SU-DHL-6 (cell line): Measurements from ENCODE around the gene NACC2.

Experiments
- H2AFZ ChIP-seq: fragments of 200-600 bp; sonication (generic); 2 replicates; pipeline ENCODE4 v1.6.1; 2014; ENCODE audit warnings: low read depth, mild to moderate bottlenecking, moderate library complexity, mixed read lengths, antibody characterized with exemption, low read length; ENCODE audit not compliant: severe bottlenecking
- H3F3A ChIP-seq: fragments of 200-600 bp; shearing (Covaris generic); 2 replicates; pipeline ENCODE4 v1.6.0; 2016; ENCODE audit warnings: antibody characterized with exemption, mild to moderate bottlenecking; ENCODE audit not compliant: insufficient read depth
- H3K27ac ChIP-seq: fragments of 200-600 bp; sonication (generic); 2 replicates; pipeline ENCODE4 v1.5.1; 2016; ENCODE audit warnings: low read depth, mild to moderate bottlenecking, low read length, moderate library complexity, mixed read lengths
- H3K27me3 ChIP-seq: fragments of 200-600 bp; sonication (generic), shearing (Covaris generic); 2 replicates; pipeline ENCODE4 v1.6.0; 2014; ENCODE audit warnings: mild to moderate bottlenecking, low read length
- H3K36me3 ChIP-seq: fragments of 200-600 bp; sonication (generic); 2 replicates; pipeline ENCODE4 v1.6.1; 2014; ENCODE audit warnings: mild to moderate bottlenecking, low read length, mixed read lengths
- H3K4me2 ChIP-seq: fragments of 300-600, 200-600 bp; shearing (Covaris generic), sonication (generic); 2 replicates; pipeline ENCODE4 v1.6.0; 2014; ENCODE audit warnings: low read length, low read depth, mild to moderate bottlenecking; ENCODE audit not compliant: poor library complexity, severe bottlenecking
- H3K4me3 ChIP-seq: fragments of 200-600 bp; sonication (generic); 2 replicates; pipeline ENCODE4 v1.5.1; 2014; ENCODE audit warnings: antibody characterized with exemption, low read length, mild to moderate bottlenecking, mixed read lengths; ENCODE audit not compliant: insufficient read depth, poor library complexity, severe bottlenecking
- H3K79me2 ChIP-seq: fragments of 200-600 bp; sonication (generic); 2 replicates; pipeline ENCODE4 v1.6.1; 2014; ENCODE audit warnings: mild to moderate bottlenecking, low read length, moderate library complexity; ENCODE audit not compliant: insufficient read depth
- H3K9ac ChIP-seq: fragments of 200-600 bp; sonication (generic); 2 replicates; pipeline ENCODE4 v1.7.0; 2014; ENCODE audit warnings: mild to moderate bottlenecking, low read length
- H3K9me2 ChIP-seq: fragments of 200-600 bp; sonication (generic); replicated peaks from 2 replicates; pipeline ENCODE4 v1.6.1; 2014; ENCODE audit warnings: low read length; ENCODE audit not compliant: insufficient read depth
- H3K9me3 ChIP-seq: fragments of 200-600 bp; sonication (generic); 2 replicates; pipeline ENCODE4 v1.6.1; 2014; ENCODE audit warnings: low read length, mixed read lengths; ENCODE audit not compliant: insufficient read depth
- H4K20me1 ChIP-seq: fragments of 200-600 bp; sonication (generic); 2 replicates; pipeline ENCODE4 v1.6.1; 2014; ENCODE audit warnings: low read depth, mild to moderate bottlenecking, antibody characterized with exemption, low read length, moderate library complexity, mixed read lengths
- EZH2phosphoT487 ChIP-seq: fragments of 200-600 bp; sonication (generic), shearing (Covaris generic); conservative IDR thresholded peaks from 2 replicates; pipeline ENCODE4 v1.6.1; 2018; ENCODE audit warnings: mild to moderate bottlenecking, antibody characterized with exemption, low read length, moderate library complexity, mixed read lengths
- TF ChIP-seq, protein P1 (sequence below): fragments of 200-600 bp; sonication (generic); IDR thresholded peaks from one replicate; pipeline ENCODE4 v1.5.1; 2017; ENCODE audit warnings: antibody characterized with exemption, mild to moderate bottlenecking, low read length, moderate library complexity; ENCODE audit not compliant: insufficient read depth, poor library complexity, severe bottlenecking

Gene NACC2

DNA sequence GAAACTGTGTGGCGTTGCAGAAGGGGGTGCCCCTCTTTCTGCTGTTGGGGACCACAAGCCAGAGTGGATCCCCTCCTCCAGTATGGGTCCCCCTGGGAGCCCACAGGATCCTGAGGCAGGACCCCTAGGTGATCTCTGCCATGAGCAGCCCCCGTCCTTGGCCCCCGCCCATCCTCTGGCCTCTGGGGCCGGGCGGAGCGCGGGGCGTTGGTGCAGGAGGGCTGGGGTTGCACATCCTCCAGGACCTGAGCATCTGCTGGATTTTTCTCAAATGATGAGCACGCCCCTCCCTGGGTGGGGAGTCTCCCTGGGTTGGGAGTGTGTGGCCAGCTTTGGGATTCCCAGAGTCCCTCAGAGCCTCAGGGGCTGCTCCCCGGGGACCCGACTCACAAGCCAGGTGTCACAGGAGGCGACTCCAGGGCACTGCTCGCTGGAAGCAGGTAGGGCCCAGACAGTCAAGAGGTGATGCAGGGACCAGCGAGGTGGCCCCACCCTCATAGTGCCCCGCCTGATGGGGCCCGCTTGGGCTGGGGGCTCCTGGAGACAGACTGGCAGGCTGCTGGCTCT lies 107.2 kb downstream of the NACC2 start:
- H3K9ac ChIP-seq = no peak overlapping the region

DNA sequence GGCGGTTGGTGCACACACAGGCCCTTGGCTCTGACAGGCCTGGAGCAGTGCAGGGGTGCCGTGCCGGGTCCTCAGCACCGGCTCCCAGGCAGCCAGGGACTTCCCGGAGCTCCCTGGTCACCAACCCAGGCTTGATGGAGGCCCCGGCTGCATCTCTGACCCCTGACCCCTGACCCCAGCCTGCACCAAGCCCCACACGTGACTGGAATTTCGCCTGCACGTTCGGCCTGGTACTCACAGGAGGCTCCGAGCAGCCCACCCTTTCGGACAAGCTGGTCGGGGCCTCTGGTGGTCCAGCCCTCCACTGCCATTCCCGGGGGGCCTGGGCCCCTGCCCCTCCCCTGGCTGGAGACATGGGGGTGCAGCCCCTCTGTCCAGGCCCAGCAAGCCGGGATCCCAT lies 108.5 kb downstream of the NACC2 start:
- Histone ChIP-seq H3F3A (no peaks in the 10 kb centered on the region), H3K27ac (no peak overlapping the region), H3K27me3 (no peaks in the 10 kb centered on the region), H4K20me1 (no peaks in the 10 kb centered on the region), H3K4me3 (no peak overlapping the region), H3K79me2 (no peaks in the 10 kb centered on the region), H3K9ac (no peak overlapping the region), H3K9me3 (no peaks in the 10 kb centered on the region), H3K36me3 (no peaks in the 10 kb centered on the region), H3K4me2 (no peak overlapping the region), H3K9me2 (no peaks in the 10 kb centered on the region), H2AFZ (no peak overlapping the region)
- no peak for TF ChIP-seq EZH2phosphoT487
- TF ChIP-seq, protein P1, sequence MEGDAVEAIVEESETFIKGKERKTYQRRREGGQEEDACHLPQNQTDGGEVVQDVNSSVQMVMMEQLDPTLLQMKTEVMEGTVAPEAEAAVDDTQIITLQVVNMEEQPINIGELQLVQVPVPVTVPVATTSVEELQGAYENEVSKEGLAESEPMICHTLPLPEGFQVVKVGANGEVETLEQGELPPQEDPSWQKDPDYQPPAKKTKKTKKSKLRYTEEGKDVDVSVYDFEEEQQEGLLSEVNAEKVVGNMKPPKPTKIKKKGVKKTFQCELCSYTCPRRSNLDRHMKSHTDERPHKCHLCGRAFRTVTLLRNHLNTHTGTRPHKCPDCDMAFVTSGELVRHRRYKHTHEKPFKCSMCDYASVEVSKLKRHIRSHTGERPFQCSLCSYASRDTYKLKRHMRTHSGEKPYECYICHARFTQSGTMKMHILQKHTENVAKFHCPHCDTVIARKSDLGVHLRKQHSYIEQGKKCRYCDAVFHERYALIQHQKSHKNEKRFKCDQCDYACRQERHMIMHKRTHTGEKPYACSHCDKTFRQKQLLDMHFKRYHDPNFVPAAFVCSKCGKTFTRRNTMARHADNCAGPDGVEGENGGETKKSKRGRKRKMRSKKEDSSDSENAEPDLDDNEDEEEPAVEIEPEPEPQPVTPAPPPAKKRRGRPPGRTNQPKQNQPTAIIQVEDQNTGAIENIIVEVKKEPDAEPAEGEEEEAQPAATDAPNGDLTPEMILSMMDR = no peak

More for the DNA sequence above, 107.2 kb downstream of the NACC2 start:
- H3K9me3 ChIP-seq = no peaks in the 10 kb centered on the region
- H3K27ac ChIP-seq = no peak overlapping the region
- H3K79me2 ChIP-seq = no peaks in the 10 kb centered on the region
- H4K20me1 ChIP-seq = no peaks in the 10 kb centered on the region
- no peaks in the 10 kb centered on the region for H3F3A ChIP-seq
- H3K4me2 ChIP-seq = no peak overlapping the region
- TF ChIP-seq, protein P1 = no peak
- TF ChIP-seq EZH2phosphoT487 = no peak
- no peak overlapping the region for H3K4me3 ChIP-seq
- H2AFZ ChIP-seq = no peak overlapping the region
- H3K9me2 ChIP-seq = no peaks in the 10 kb centered on the region
- H3K36me3 ChIP-seq = no peaks in the 10 kb centered on the region
- no peaks in the 10 kb centered on the region for H3K27me3 ChIP-seq

DNA sequence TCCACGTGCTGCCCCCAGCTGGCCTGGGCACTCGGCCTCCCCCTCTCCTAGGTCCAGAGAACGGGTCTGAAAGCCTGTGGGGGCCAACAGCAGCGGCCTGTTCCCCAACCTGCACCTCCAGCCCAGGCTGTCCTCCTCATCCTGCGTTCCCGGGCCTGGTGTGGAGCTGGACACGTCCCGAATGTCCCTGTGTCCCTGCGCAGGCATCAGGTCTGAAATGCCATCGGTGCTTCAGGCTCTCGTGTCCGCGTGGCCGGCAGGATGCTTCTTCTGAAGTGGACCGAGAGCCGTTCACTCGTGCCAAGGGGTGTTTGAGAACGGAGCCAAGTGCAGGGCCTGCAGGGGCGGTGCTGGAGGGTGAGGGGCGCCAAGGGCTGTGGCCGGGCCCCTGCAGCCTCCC lies 109.2 kb downstream of the NACC2 start:
- no peaks in the 10 kb centered on the region for H3K27me3 ChIP-seq
- H3K4me3 ChIP-seq = no peak overlapping the region
- no peaks in the 10 kb centered on the region for H3F3A ChIP-seq
- H3K4me2 ChIP-seq = no peak overlapping the region
- no peaks in the 10 kb centered on the region for H4K20me1 ChIP-seq
- H3K79me2 ChIP-seq = no peaks in the 10 kb centered on the region
- no peaks in the 10 kb centered on the region for H3K9me2 ChIP-seq
- no peaks in the 10 kb centered on the region for H3K9me3 ChIP-seq
- TF ChIP-seq, protein P1 = no peak
- no peak overlapping the region for H3K27ac ChIP-seq
- H2AFZ ChIP-seq = no peak overlapping the region
- no peaks in the 10 kb centered on the region for H3K36me3 ChIP-seq
- no peak overlapping the region for H3K9ac ChIP-seq
